ENCODE data around the gene FGF22. TPM values are rescaled to one million over a fixed set of nuclear protein-coding genes. Genes with fewer than 3 reads are reported as not detected.

Gene FGF22
- total and polyA plus RNA-seq, 2 of the 13 experiments (the other 11 are each of a cell fraction or from before 2014, with no cell fraction given): 0.24 TPM; not detected in 1

DNA sequence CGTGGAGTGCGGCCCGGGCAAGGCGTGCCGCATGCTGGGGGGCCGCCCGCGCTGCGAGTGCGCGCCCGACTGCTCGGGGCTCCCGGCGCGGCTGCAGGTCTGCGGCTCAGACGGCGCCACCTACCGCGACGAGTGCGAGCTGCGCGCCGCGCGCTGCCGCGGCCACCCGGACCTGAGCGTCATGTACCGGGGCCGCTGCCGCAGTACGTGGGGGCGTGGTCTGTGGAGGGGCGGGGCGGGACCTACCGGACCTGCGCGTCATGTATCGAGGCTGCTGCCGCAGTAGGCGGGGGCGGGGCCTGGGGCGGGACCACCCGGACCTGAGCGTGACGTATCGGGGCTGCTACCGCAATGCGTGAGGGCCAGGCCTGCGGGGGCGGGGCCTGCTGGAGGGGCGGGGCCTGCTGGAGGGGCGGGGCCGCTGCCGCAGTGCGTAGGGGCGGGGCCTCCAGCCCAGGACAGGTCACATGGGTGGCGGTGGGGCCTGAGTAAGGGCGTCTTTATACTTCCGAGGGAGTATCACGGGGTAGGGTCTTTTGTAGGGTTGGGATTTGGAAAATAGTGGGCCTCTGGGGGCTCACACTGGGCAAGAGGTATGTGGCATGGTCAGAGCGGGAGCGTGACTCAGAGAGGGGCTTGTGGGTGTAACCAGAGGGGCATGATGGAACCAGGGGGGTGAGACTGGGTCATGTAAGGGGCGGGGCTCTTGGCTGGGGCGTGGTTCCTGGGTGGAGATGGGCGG lies 40.8 kb downstream of the FGF22 start (continued):
- TF ChIP-seq RARG (CRISPR knock-in tag; IDR thresholded peaks at IDR 0.05; ENCODE audit: low read depth): no peak
- TF ChIP-seq, protein P1, sequence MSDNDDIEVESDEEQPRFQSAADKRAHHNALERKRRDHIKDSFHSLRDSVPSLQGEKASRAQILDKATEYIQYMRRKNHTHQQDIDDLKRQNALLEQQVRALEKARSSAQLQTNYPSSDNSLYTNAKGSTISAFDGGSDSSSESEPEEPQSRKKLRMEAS (IDR thresholded peaks at IDR 0.05): peak; percentile 84
- no peak for TF ChIP-seq ZMYM4 (CRISPR knock-in tag; IDR thresholded peaks at IDR 0.05)
- peak; percentile 90 for TF ChIP-seq HES4 (CRISPR knock-in tag; IDR thresholded peaks at IDR 0.05; ENCODE audit: borderline replicate concordance)
- no peak for TF ChIP-seq ZNF20 (CRISPR knock-in tag; IDR thresholded peaks at IDR 0.05)
- 0 out of 2 replicates have a peak, but pooled peaks have one; percentile 80 for TF ChIP-seq ZNF451 (CRISPR knock-in tag; IDR thresholded peaks at IDR 0.05)
- no peak for TF ChIP-seq RCOR2 (CRISPR knock-in tag; IDR thresholded peaks at IDR 0.05)
- TF ChIP-seq, protein P2, sequence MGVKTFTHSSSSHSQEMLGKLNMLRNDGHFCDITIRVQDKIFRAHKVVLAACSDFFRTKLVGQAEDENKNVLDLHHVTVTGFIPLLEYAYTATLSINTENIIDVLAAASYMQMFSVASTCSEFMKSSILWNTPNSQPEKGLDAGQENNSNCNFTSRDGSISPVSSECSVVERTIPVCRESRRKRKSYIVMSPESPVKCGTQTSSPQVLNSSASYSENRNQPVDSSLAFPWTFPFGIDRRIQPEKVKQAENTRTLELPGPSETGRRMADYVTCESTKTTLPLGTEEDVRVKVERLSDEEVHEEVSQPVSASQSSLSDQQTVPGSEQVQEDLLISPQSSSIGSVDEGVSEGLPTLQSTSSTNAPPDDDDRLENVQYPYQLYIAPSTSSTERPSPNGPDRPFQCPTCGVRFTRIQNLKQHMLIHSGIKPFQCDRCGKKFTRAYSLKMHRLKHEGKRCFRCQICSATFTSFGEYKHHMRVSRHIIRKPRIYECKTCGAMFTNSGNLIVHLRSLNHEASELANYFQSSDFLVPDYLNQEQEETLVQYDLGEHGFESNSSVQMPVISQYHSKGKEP (CRISPR knock-in tag; IDR thresholded peaks at IDR 0.05): no peak
- TF ChIP-seq CBX1 (IDR thresholded peaks at IDR 0.05; ENCODE audit: low read depth): no peak
- TF ChIP-seq HOXA3 (CRISPR knock-in tag; IDR thresholded peaks at IDR 0.05): no peak; the same call in none of the 2 replicates
- TF ChIP-seq, protein P3, sequence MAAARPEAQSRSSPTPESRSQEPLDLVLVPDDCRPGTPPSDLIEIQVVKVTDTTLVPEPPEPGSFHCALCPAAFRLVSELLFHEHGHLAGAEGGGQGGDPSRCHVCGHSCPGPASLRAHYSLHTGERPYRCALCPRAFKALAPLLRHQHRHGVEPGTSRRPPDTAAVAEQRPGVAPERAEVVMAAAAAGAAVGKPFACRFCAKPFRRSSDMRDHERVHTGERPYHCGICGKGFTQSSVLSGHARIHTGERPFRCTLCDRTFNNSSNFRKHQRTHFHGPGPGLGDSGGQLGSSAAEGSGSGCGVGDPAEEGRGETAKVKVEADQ (CRISPR knock-in tag; IDR thresholded peaks at IDR 0.05; ENCODE audit: borderline replicate concordance): no peak; the same call in none of the 2 replicates
- no peak for TF ChIP-seq ZNF850 (CRISPR knock-in tag; conservative IDR thresholded peaks at IDR 0.05)
- peak; percentile 68 for TF ChIP-seq SALL2 (CRISPR knock-in tag; IDR thresholded peaks at IDR 0.05)
- TF ChIP-seq ZSCAN9 (CRISPR knock-in tag; IDR thresholded peaks at IDR 0.05; ENCODE audit: borderline replicate concordance): no peak
- TF ChIP-seq, protein P4, sequence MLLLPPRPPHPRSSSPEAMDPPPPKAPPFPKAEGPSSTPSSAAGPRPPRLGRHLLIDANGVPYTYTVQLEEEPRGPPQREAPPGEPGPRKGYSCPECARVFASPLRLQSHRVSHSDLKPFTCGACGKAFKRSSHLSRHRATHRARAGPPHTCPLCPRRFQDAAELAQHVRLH (CRISPR knock-in tag; IDR thresholded peaks at IDR 0.05; ENCODE audit: borderline replicate concordance, low read depth): no peak
- TF ChIP-seq JDP2 (CRISPR knock-in tag; IDR thresholded peaks at IDR 0.05; ENCODE audit: borderline replicate concordance): no peak
- TF ChIP-seq, protein P5, sequence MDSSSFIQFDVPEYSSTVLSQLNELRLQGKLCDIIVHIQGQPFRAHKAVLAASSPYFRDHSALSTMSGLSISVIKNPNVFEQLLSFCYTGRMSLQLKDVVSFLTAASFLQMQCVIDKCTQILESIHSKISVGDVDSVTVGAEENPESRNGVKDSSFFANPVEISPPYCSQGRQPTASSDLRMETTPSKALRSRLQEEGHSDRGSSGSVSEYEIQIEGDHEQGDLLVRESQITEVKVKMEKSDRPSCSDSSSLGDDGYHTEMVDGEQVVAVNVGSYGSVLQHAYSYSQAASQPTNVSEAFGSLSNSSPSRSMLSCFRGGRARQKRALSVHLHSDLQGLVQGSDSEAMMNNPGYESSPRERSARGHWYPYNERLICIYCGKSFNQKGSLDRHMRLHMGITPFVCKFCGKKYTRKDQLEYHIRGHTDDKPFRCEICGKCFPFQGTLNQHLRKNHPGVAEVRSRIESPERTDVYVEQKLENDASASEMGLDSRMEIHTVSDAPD (CRISPR knock-in tag; IDR thresholded peaks at IDR 0.05): no peak
- TF ChIP-seq SP2 (CRISPR knock-in tag; IDR thresholded peaks at IDR 0.05): no peak
- no peak for TF ChIP-seq SMC3 (IDR thresholded peaks at IDR 0.05; ENCODE audit: low read length)
- no peak for TF ChIP-seq HNRNPH1 (optimal IDR thresholded peaks at IDR 0.05; ENCODE audit: low read depth, low read length)
- no peak for TF ChIP-seq STAT5B (CRISPR knock-in tag; IDR thresholded peaks at IDR 0.05)
- TF ChIP-seq, protein P6, sequence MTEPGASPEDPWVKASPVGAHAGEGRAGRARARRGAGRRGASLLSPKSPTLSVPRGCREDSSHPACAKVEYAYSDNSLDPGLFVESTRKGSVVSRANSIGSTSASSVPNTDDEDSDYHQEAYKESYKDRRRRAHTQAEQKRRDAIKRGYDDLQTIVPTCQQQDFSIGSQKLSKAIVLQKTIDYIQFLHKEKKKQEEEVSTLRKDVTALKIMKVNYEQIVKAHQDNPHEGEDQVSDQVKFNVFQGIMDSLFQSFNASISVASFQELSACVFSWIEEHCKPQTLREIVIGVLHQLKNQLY (CRISPR knock-in tag; IDR thresholded peaks at IDR 0.05): no peak
- TF ChIP-seq, protein P7, sequence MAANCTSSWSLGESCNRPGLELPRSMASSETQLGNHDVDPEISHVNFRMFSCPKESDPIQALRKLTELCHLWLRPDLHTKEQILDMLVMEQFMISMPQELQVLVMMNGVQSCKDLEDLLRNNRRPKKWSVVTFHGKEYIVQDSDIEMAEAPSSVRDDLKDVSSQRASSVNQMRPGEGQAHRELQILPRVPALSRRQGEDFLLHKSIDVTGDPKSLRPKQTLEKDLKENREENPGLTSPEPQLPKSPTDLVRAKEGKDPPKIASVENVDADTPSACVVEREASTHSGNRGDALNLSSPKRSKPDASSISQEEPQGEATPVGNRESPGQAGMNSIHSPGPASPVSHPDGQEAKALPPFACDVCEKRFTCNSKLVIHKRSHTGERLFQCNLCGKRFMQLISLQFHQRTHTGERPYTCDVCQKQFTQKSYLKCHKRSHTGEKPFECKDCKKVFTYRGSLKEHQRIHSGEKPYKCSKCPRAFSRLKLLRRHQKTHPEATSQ (CRISPR knock-in tag; IDR thresholded peaks at IDR 0.05; ENCODE audit: borderline replicate concordance): no peak
